Heart right ventricle (tissue), 16 donors: ENCODE data around the gene LRCH1. TPM values are rescaled to one million over a fixed set of nuclear protein-coding genes. Genes with fewer than 3 reads are reported as not detected.

ENCODE experiments used
- ATAC-seq, 8 donors: fragments of 200-7000 bp; cut with Tn5 transposase; one replicate each; pipeline ENCODE4 v1.9.1; 2020; ENCODE audit warnings: mild to moderate bottlenecking in 8 of 8, moderate library complexity in 8 of 8, moderate number of reproducible peaks in 1 of 8
- DNase-seq, 2 donors: peaks; one replicate each; pipeline ENCODE4 v3.0.0-alpha.2; 2020
- H3K27ac ChIP-seq, 10 donors: fragments of 200-600 bp; sonication (generic) in 2 of 10; one replicate each; pipeline versions ENCODE4 v1.5.0 to v1.8.0; 2020 to 2022; ENCODE audit warnings: mild to moderate bottlenecking in 3 of 10
- H3K27me3 ChIP-seq, 7 donors: fragments of 200-600 bp; one replicate each; pipeline ENCODE4 v1.8.0; 2021 to 2022; ENCODE audit warnings: mild to moderate bottlenecking in 2 of 7
- H3K36me3 ChIP-seq, 9 donors: fragments of 200-600 bp; sonication (generic) in 1 of 9; one replicate each; pipeline versions ENCODE4 v1.5.0 to v1.8.0; 2020 to 2022; ENCODE audit warnings: mild to moderate bottlenecking in 2 of 9
- H3K4me1 ChIP-seq, 9 donors: fragments of 200-600 bp; sonication (generic) in 1 of 9; one replicate each; pipeline versions ENCODE4 v1.5.0 to v1.8.0; 2020 to 2022; ENCODE audit warnings: mild to moderate bottlenecking in 4 of 9
- H3K4me3 ChIP-seq, 10 donors: fragments of 200-600 bp; sonication (generic) in 2 of 10; one replicate each; pipeline versions ENCODE4 v1.5.0 to v1.8.0; 2020 to 2022; ENCODE audit warnings: mild to moderate bottlenecking in 7 of 10, moderate library complexity in 2 of 10
- H3K9me3 ChIP-seq, 11 donors: fragments of 200-600 bp in 10 of 11; sonication (generic) in 2 of 11; one replicate each; pipeline versions ENCODE4 v1.5.0 to v1.8.0; 2013 to 2022; ENCODE audit warnings: mild to moderate bottlenecking in 2 of 11, control low read depth in 1 of 11, moderate library complexity in 1 of 11
- WGBS, 2 donors: extraction: QIAGEN DNeasy Blood & Tissue Kit; methylation state at CpG; one replicate each; pipeline ENCODE4 v1.1.7; 2013; ENCODE audit warnings: inconsistent platforms in 1 of 2; 5-methylcytosine and 5-hydroxymethylcytosine counted together
- intact Hi-C, 10 donors: fragments of 100-400 bp; cut with DNase I; formaldehyde crosslinking; loops; one replicate each; pipeline versions ENCODE4 v1.11.1 to v1.14.2; 2022
- polyA plus RNA-seq, 2 donors: library from polyadenylated mRNA; stranded (reverse); fragments of 200-250 nt; gene quantifications; one replicate each; pipeline ENCODE4 v1.2.3, GENCODE V29; 2013
- total RNA-seq, 10 donors: library from RNA; stranded (reverse); fragmentation: NEBNext Ultra II Directional in 3 of 10; extraction: Animal tissue kit (Norgen Biotek cat#: 25700) in 3 of 10; gene quantifications; one replicate each; pipeline versions ENCODE4 v1.2.1 to v1.2.4, GENCODE V29; 2021 to 2023
- TF ChIP-seq, protein P1 (sequence below), 9 donors: fragments of 200-600 bp; sonication (generic) in 2 of 9; IDR thresholded peaks; one replicate each; pipeline versions ENCODE4 v1.5.0 to v1.8.0; 2021 to 2022; ENCODE audit warnings: antibody characterized with exemption in 9 of 9, mild to moderate bottlenecking in 5 of 9, moderate library complexity in 1 of 9
- donor health status: Arrhythmogenic right ventricular cardiomyopathy.
- donor health status: ischemic (EF 13 %, LVEDD 7.1; RV severe dilation, severe dysfunction).
- donor health status: healthy with polysubstance abuse.
- donor health status: DM: no; HTN: yes; CAD: no.
- donor health status: DM: no; HTN: no; CAD: no.
- donor health status: ischemic (EF 25% LVEDD 6.9; RV normal size, moderate dysfunction).
- donor health status: ischemic (EF 25% LVEDD 5.7; RV mildly dilated, moderate dysfunction).
- donor health status: healthy.
- donor health status: DM: yes; HTN: yes; CAD: no.
- donor health status: Ischemic cardiomyopathy.
- donor health status: ischemic (EF 35%, LVEDD 5.7; RV mildly dilated, moderate dysfunction).
- donor health status: nonischemic (EF 11% LVEDD 7.7; RV severe dilation, severe dysfunction).
- donor health status: DM: yes; HTN: yes; CAD: no.
- donor health status: PGD.
- donor health status: ischemic (EF 29% LVEDD 5.4; RV normal size, mild dysfunction).
- donor health status: nonischemic (EF 23%, LVEDD 6.1; RV moderate dilation, normal function).

LRCH1 gene
- total and polyA plus RNA-seq, 12 donors, result 4.1 to 20.3 (median 13.1) TPM

DNA sequence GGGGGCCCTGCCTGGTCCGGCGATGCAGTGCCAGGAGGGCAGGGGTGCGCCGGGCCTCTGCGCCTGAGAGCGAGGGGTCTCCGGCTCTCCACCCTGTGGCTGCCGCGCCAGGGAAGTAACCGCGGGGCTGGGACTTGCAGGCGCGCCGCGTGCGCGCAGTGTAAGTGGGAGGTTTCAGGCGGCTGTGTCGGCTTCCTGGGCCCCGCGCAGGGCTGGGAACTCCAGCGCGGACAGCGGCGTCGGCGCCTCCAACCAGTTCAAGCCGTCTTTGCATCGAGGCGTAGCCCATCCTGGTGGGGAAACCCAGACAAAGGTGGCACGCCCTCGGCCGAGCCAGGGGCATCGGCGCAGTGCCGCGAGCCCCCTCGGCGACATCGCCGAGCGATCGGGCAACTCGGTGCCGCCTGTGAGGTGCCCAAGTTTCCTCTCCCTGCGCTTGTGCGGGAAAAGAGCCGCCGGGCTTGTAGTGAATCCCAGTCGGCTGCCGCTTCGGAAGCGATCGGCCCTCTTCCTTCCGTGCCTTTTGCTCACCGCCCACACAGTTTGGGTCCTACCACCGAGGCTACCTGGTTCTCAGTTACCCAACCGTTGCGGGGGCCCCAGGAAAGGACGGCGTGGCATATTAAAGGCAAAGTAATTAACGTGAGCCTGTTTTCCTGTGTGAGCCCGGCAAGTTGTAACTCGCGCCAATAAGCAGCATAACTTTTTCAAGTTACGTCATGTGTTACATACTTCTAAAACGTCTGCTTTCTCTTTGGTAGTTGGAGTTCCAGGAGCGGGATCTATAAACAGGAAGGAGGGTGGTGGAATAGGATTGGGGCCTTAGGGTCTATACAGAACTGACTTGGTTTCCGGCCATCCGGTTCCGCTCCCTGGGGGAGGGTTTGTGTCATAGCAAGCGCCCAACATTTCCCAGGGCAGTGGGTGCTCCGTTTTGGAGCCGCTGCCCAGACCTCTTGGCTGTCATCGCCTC, 1.2 kb downstream of the LRCH1 start:
- DNase-seq (peak; percentile 74 to 79), ATAC-seq (peak; percentile 64 to 88 (median 71))
- TF ChIP-seq, protein P1, sequence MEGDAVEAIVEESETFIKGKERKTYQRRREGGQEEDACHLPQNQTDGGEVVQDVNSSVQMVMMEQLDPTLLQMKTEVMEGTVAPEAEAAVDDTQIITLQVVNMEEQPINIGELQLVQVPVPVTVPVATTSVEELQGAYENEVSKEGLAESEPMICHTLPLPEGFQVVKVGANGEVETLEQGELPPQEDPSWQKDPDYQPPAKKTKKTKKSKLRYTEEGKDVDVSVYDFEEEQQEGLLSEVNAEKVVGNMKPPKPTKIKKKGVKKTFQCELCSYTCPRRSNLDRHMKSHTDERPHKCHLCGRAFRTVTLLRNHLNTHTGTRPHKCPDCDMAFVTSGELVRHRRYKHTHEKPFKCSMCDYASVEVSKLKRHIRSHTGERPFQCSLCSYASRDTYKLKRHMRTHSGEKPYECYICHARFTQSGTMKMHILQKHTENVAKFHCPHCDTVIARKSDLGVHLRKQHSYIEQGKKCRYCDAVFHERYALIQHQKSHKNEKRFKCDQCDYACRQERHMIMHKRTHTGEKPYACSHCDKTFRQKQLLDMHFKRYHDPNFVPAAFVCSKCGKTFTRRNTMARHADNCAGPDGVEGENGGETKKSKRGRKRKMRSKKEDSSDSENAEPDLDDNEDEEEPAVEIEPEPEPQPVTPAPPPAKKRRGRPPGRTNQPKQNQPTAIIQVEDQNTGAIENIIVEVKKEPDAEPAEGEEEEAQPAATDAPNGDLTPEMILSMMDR (IDR thresholded peaks at IDR 0.05), result peak in 6 of 9 donors; percentile 24 to 42 (median 33)
- Histone ChIP-seq H3K4me3 (peak overlapping the region; percentile 73 to 100 (median 94)), H3K36me3 (no peaks in the 10 kb centered on the region), H3K27ac (peak overlapping the region; percentile 90 to 98 (median 92)), H3K9me3 (no peaks in the 10 kb centered on the region), H3K27me3 (no peaks in the 10 kb centered on the region), H3K4me1 (peaks cover 0 to 53% (median 36%) of the 10 kb centered on the region in 9 donors)
- 0 to 1% methylated on average over 75 of the region's 75 CpGs for WGBS, 2 donors
- intact Hi-C loops, result loop anchor here (2.0 to 10.0 kb wide), 13 partner anchors 43 to 169 kb away; no protein-coding TSS in a partner anchor

DNA sequence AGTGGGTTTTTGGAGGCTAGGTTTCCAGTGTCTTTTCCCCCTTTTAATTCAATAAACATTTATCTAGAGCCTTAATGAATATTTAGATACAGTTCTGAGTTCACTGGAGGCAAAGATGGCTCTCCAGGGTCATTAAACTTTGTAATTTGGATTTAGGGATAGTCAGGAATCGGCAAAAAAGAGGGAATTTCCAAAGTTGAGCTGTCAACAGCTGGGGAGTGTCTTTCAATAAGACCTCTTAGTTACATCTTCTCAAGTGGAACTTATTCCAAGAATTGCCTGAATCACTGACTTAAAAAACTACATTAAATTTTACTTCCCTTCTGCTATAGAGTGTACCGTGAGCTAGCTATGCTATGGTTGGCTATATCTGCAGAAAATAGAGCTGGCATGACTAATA, 2.0 kb downstream of the LRCH1 start:
- intact Hi-C loops, result loop anchor here (5.0 to 10.0 kb wide), 12 partner anchors 42 to 167 kb away; no protein-coding TSS in a partner anchor
- H3K4me3 ChIP-seq, result peak overlapping the region; percentile 73 to 100 (median 94)
- peak overlapping the region; percentile 90 to 98 (median 92) for H3K27ac ChIP-seq
- no peak for DNase-seq
- H3K9me3 ChIP-seq, result no peaks in the 10 kb centered on the region
- H3K36me3 ChIP-seq, result no peaks in the 10 kb centered on the region
- no peak for ATAC-seq
- TF ChIP-seq, protein P1 (IDR thresholded peaks at IDR 0.05), result no peak
- no peaks in the 10 kb centered on the region for H3K27me3 ChIP-seq
- H3K4me1 ChIP-seq, result peaks cover 5 to 61% (median 40%) of the 10 kb centered on the region in 9 donors
- 17 to 39% methylated on average over 2 of the region's 2 CpGs for WGBS, 2 donors

DNA sequence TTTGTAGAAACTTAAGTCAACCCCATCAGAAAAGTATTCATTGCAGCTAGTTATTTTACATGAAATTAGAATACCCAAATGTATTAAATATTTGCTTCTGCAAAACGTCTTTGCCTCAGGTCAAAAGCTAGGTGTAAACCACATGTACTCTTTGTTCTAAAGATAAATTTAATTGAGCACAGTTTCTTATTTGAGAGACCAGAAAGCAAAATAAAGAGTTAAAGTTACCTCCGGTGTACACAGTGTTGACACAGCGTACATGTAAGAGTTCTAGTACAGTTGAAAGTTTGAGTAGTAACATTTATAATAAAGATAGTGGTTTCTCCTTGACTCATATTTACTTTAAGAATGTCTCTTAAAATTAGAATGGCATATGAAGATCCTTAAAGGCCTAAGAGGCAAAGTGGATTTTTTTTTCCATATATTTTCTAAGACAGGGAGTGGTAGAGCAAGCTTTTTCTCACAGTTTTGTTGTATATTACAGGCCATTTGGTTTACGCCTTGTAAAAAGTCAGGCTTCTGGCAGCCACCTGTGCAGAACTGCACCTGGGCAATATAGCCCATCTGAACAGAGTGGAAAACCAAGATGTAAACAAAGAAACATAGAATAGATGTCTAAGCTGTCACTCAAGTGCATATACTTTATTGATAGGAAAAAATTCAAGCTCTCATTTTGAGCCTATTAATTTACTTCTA, 2.9 kb downstream of the LRCH1 start:
- intact Hi-C loops, result loop anchor here in 7 of 10 donors (5.0 to 10.0 kb wide), 4 partner anchors 46 to 139 kb away; no protein-coding TSS in a partner anchor
- TF ChIP-seq, protein P1 (IDR thresholded peaks at IDR 0.05), result no peak
- no peaks in the 10 kb centered on the region for H3K27me3 ChIP-seq
- ATAC-seq (no peak), DNase-seq (no peak)
- no peaks in the 10 kb centered on the region for H3K9me3 ChIP-seq
- 48 to 61% methylated on average over 4 of the region's 4 CpGs for WGBS, 2 donors
- H3K27ac ChIP-seq, result peak overlapping the region in 4 of 10 donors; percentile 6 to 98 (median 94)
- peaks cover 5 to 69% (median 47%) of the 10 kb centered on the region in 9 donors for H3K4me1 ChIP-seq
- peak overlapping the region in 2 of 10 donors; percentile 89 to 94 for H3K4me3 ChIP-seq
- H3K36me3 ChIP-seq, result no peaks in the 10 kb centered on the region

DNA sequence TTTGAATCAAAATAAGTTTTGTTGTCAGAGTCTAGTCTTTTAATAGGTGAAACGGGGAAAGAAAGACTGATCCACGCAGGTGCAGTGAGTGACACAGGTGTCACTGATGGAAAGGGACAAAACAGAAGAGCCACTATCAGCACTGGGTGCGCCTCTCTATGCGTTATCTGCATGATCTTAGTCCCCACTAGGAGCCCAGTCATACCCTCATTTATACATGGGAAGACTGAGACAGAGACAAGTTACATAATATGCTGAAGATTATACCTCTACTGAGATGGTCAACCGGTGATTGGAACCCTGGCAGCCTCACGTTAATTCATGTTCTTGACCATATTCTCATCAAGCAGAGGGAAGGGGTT, 3.4 kb downstream of the LRCH1 start:
- WGBS, 2 donors, result 83 to 84% methylated on average over 6 of the region's 6 CpGs
- Histone ChIP-seq H3K36me3 (no peaks in the 10 kb centered on the region), H3K27me3 (no peaks in the 10 kb centered on the region), H3K9me3 (no peaks in the 10 kb centered on the region), H3K4me3 (no peak overlapping the region), H3K4me1 (peaks cover 5 to 71% (median 47%) of the 10 kb centered on the region in 9 donors), H3K27ac (peak overlapping the region in 2 of 10 donors; percentile 6 to 98)
- ATAC-seq (no peak), DNase-seq (no peak)
- intact Hi-C loops, result loop anchor here in 7 of 10 donors (5.0 to 10.0 kb wide), 4 partner anchors 46 to 138 kb away; no protein-coding TSS in a partner anchor
- TF ChIP-seq, protein P1 (IDR thresholded peaks at IDR 0.05), result no peak
